ENCODE data around the gene CCND2.

DNA sequence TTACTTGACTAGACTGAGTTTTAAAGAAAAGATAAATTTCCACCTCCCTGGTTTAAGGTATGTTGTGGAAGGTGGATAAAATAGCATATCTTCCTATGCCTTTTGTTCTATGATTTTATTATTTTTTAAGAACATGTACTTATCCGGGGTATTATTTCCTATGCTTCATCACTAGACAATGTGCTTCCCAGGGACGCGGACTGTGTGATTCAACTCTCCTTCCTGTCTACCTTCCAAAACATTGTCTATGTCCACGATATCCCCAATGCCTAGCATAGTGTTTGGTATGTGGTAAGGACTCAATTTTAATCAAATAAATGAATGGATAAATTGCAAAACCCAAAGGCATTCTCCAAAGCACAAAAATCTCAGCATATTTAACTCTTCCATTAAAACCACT, 8.3 kb upstream of the CCND2 start:
- TF ChIP-seq, protein P1, sequence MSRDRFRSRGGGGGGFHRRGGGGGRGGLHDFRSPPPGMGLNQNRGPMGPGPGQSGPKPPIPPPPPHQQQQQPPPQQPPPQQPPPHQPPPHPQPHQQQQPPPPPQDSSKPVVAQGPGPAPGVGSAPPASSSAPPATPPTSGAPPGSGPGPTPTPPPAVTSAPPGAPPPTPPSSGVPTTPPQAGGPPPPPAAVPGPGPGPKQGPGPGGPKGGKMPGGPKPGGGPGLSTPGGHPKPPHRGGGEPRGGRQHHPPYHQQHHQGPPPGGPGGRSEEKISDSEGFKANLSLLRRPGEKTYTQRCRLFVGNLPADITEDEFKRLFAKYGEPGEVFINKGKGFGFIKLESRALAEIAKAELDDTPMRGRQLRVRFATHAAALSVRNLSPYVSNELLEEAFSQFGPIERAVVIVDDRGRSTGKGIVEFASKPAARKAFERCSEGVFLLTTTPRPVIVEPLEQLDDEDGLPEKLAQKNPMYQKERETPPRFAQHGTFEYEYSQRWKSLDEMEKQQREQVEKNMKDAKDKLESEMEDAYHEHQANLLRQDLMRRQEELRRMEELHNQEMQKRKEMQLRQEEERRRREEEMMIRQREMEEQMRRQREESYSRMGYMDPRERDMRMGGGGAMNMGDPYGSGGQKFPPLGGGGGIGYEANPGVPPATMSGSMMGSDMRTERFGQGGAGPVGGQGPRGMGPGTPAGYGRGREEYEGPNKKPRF (IDR thresholded peaks at IDR 0.05; ENCODE audit: low read depth, low read length), result no peak
- no peak for TF ChIP-seq EP300 (IDR thresholded peaks at IDR 0.05; ENCODE audit: low read length)

Measured in K562 (cell line).